ENCODE measurements around the gene KHDC1. TPM values are rescaled to one million over a fixed set of nuclear protein-coding genes. Genes with fewer than 3 reads are reported as not detected.
"Not testable (repeated sequence)": the region's sequence is repeated elsewhere in the genome, so short reads cannot be mapped to it uniquely, and the experiment has no call there.

The KHDC1 gene
- total and polyA plus RNA-seq, 2 of the 8 experiments (the other 6 are each of a cell fraction or from before 2014, with no cell fraction given), result 4.3 to 7.3 TPM

GRCh38 chr6:73254323-73254722, 8.7 kb downstream of the KHDC1 start:
- not testable (repeated sequence) for H3K23me2 ChIP-seq (ENCODE audit: low read depth, low read length); FAIRE-seq; H3K14ac ChIP-seq (ENCODE audit: insufficient read length); H3K4me2 ChIP-seq (ENCODE audit: insufficient read depth in 1 of 2, low read depth in 2 of 2, low read length in 2 of 2); H2AK5ac ChIP-seq (ENCODE audit: low read depth, low read length); H3K4me1 ChIP-seq (replicated peaks in 1 of 4; ENCODE audit: control insufficient read depth in 3 of 4, insufficient read depth in 4 of 4, low read length in 3 of 4); H3K27me3 ChIP-seq (replicated peaks in 1 of 4; ENCODE audit: control insufficient read depth in 3 of 4, extremely low read depth in 1 of 4, insufficient read depth in 3 of 4, low read length in 3 of 4); H3K18ac ChIP-seq (ENCODE audit: extremely low read depth, low read length); H4K5ac ChIP-seq (ENCODE audit: insufficient read length, low read depth, low read length); H2AFZ ChIP-seq (ENCODE audit: low read length); H3K9me3 ChIP-seq (ENCODE audit: insufficient read depth in 2 of 2, low read depth in 1 of 2, low read length in 1 of 2); H2BK120ac ChIP-seq (replicated peaks; ENCODE audit: low read depth, low read length); H3K4me3 ChIP-seq (ENCODE audit: extremely low read depth in 1 of 4, insufficient read depth in 2 of 4, low read depth in 3 of 4, low read length in 4 of 4); H4K91ac ChIP-seq (replicated peaks; ENCODE audit: insufficient read length, low read length); H2BK20ac ChIP-seq (ENCODE audit: low read length); H2BK5ac ChIP-seq (ENCODE audit: low read depth, low read length); H3K36me3 ChIP-seq (ENCODE audit: control insufficient read depth in 2 of 4, insufficient read depth in 4 of 4, low read length in 3 of 4); H3K79me2 ChIP-seq (ENCODE audit: control insufficient read depth in 1 of 2, insufficient read depth in 2 of 2, low read length in 2 of 2); H3K9ac ChIP-seq (replicated peaks in 1 of 4; ENCODE audit: extremely low read depth in 1 of 4, low read depth in 3 of 4, low read length in 3 of 4); DNase-seq (ENCODE audit: low read depth in 1 of 2, low spot score in 2 of 2); H2BK15ac ChIP-seq (ENCODE audit: low read length); H2BK12ac ChIP-seq (ENCODE audit: low read depth, low read length); H3K56ac ChIP-seq (replicated peaks; ENCODE audit: insufficient read length, low read depth, low read length); H3K79me1 ChIP-seq (ENCODE audit: low read depth, low read length); H3K27ac ChIP-seq (ENCODE audit: low read depth, low read length); H4K20me1 ChIP-seq (replicated peaks in 1 of 2; ENCODE audit: control insufficient read depth in 1 of 2, insufficient read depth in 2 of 2, low read length in 2 of 2); H4K8ac ChIP-seq (ENCODE audit: extremely low read depth, insufficient read depth, low read length); H3K4ac ChIP-seq (replicated peaks; ENCODE audit: insufficient read length, low read depth, low read length); H3K23ac ChIP-seq (ENCODE audit: insufficient read length)
- ChIA-PET CTCF (ENCODE audit: partially characterized antibody) (interaction anchor here (0.6 to 0.7 kb wide), 2 partner anchors 12 to 666 kb away, joined by 3 read pairs; no protein-coding TSS in a partner anchor), POLR2A (ENCODE audit: partially characterized antibody) (interaction anchor here (0.6 to 0.9 kb wide), 2 partner anchors 21 to 607 kb away, joined by 3 read pairs; no protein-coding TSS in a partner anchor)
- 89% methylated on average over 5 of the region's 5 CpGs; no CpG with 5 or more reads in 1 of the 2 experiments for WGBS, 2 experiments (ENCODE audit: extremely low coverage in 1 of 2, insufficient coverage in 1 of 2, insufficient read length in 1 of 2, insufficient replicate concordance in 2 of 2, low coverage in 1 of 2, low lambda C conversion rate in 2 of 2, missing lambda C conversion rate in 1 of 2)

Data from H1 (cell line).